Neural progenitor cell (in vitro differentiated cells): Measurements from ENCODE around the gene CD83. TPM values are rescaled to one million over a fixed set of nuclear protein-coding genes. Genes with fewer than 3 reads are reported as not detected.

ENCODE experiments used
- DNase-seq: peaks from one replicate; pipeline ENCODE4 v3.0.0-alpha.2; 2016; ENCODE audit warnings: low spot score
- H2AFZ ChIP-seq: fragments of 200-600 bp; sonication (generic); replicated peaks from 2 replicates; pipeline ENCODE4 v1.6.1; 2016; ENCODE audit warnings: antibody characterized with exemption
- H3F3A ChIP-seq: fragments of 200-600 bp; sonication (generic); 2 replicates; pipeline ENCODE4 v1.6.1; 2016; ENCODE audit warnings: antibody characterized with exemption, low read depth
- H3K27ac ChIP-seq: fragments of 200-600 bp; sonication (generic); 2 replicates; pipeline ENCODE4 v1.5.1; 2016; ENCODE audit warnings: mild to moderate bottlenecking
- H3K27me3 ChIP-seq: fragments of 200-600 bp; sonication (generic); 2 replicates; pipeline ENCODE4 v1.6.1; 2016; ENCODE audit warnings: mild to moderate bottlenecking, moderate library complexity
- H3K36me3 ChIP-seq: fragments of 200-600 bp; sonication (generic); 2 replicates; pipeline ENCODE4 v1.5.1; 2016
- H3K4me1 ChIP-seq: fragments of 200-600 bp; sonication (generic); 2 replicates; pipeline ENCODE4 v1.6.1; 2016; ENCODE audit warnings: mixed run types
- H3K4me2 ChIP-seq: fragments of 200-600 bp; sonication (generic); 2 replicates; pipeline ENCODE4 v1.6.1; 2016
- H3K4me3 ChIP-seq: fragments of 200-600 bp; sonication (generic); 2 replicates; pipeline ENCODE4 v1.5.1; 2016
- H3K79me2 ChIP-seq: fragments of 200-600 bp; sonication (generic); 2 replicates; pipeline ENCODE4 v1.6.1; 2016; ENCODE audit warnings: low read depth
- H3K9ac ChIP-seq: fragments of 200-600 bp; sonication (generic); 2 replicates; pipeline ENCODE4 v1.6.1; 2016
- H3K9me3 ChIP-seq: fragments of 200-600 bp; sonication (generic); 2 replicates; pipeline ENCODE4 v1.5.1; 2016; ENCODE audit warnings: low read depth
- H4K20me1 ChIP-seq: fragments of 200-600 bp; sonication (generic); 2 replicates; pipeline ENCODE4 v1.6.1; 2016; ENCODE audit warnings: low read depth
- H3K27ac Mint-ChIP-seq: 3 replicates; pipeline ENCODE4 v1.8.0; 2021; ENCODE audit warnings: mixed read lengths
- H3K27me3 Mint-ChIP-seq: 2 replicates; pipeline ENCODE4 v1.8.0; 2022; ENCODE audit warnings: low read depth, mild to moderate bottlenecking, inconsistent platforms, moderate library complexity, mixed read lengths; ENCODE audit not compliant: insufficient read depth
- H3K36me3 Mint-ChIP-seq: 3 replicates; pipeline ENCODE4 v1.8.0; 2021; ENCODE audit warnings: mixed read lengths
- H3K4me1 Mint-ChIP-seq: 3 replicates; pipeline ENCODE4 v1.8.0; 2021; ENCODE audit warnings: mixed read lengths
- H3K4me3 Mint-ChIP-seq: 3 replicates; pipeline ENCODE4 v1.8.0; 2021; ENCODE audit warnings: mild to moderate bottlenecking, moderate library complexity, mixed read lengths
- H3K9me3 Mint-ChIP-seq: 3 replicates; pipeline ENCODE4 v1.8.0; 2020; ENCODE audit warnings: mixed read lengths
- CTCF ChIP-seq: fragments of 200-600 bp; sonication (generic); IDR thresholded peaks from 2 replicates; pipeline ENCODE4 v1.5.1; 2017; ENCODE audit warnings: antibody characterized with exemption, mild to moderate bottlenecking
- EZH2 ChIP-seq: fragments of 200-600 bp; sonication (generic); IDR thresholded peaks from 2 replicates; pipeline ENCODE4 v1.6.1; 2017; ENCODE audit warnings: antibody characterized with exemption, mild to moderate bottlenecking, moderate library complexity
- EZH2phosphoT487 ChIP-seq: fragments of 200-600 bp; sonication (generic); IDR thresholded peaks from 2 replicates; pipeline ENCODE4 v1.6.1; 2017; ENCODE audit warnings: antibody characterized with exemption
- total RNA-seq: library from RNA; depleted of rRNA; stranded (reverse); fragments of >200 nt; gene quantifications from 2 replicates; pipeline ENCODE4 v1.2.3, GENCODE V29; 2015; ENCODE audit warnings: low replicate concordance

Gene CD83
- total RNA-seq, 1 donor from 2014 or later, result 0.80 TPM

- Histone ChIP-seq H3K36me3 (no peaks in the 10 kb centered on the region), H3F3A (no peaks in the 10 kb centered on the region), H3K9ac (no peak overlapping the region), H3K4me1 (peaks cover 7% of the 10 kb centered on the region), H3K4me3 (no peak overlapping the region), H3K27me3 (no peaks in the 10 kb centered on the region), H3K27ac (no peak overlapping the region), H3K79me2 (no peaks in the 10 kb centered on the region), H3K9me3 (no peaks in the 10 kb centered on the region), H4K20me1 (no peaks in the 10 kb centered on the region), H2AFZ (no peak overlapping the region), H3K4me2 (no peak overlapping the region)
- no peak overlapping the region for H3K27ac Mint-ChIP-seq
- DNase-seq, result no peak
- peaks cover 19% of the 10 kb centered on the region for H3K4me1 Mint-ChIP-seq
- H3K27me3 Mint-ChIP-seq, result peaks cover 6% of the 10 kb centered on the region
- H3K9me3 Mint-ChIP-seq, result no peaks in the 10 kb centered on the region
- TF ChIP-seq EZH2phosphoT487 (no peak), EZH2 (no peak), CTCF (no peak)
- peaks cover 3% of the 10 kb centered on the region for H3K36me3 Mint-ChIP-seq
- no peak overlapping the region for H3K4me3 Mint-ChIP-seq
These were observed 14.0 kb downstream of the CD83 start for GRCh38 chr6:14131579-14131978.

- TF ChIP-seq EZH2phosphoT487 (no peak), CTCF (no peak), EZH2 (no peak)
- no peak for DNase-seq
- Mint-ChIP-seq H3K4me3 (no peak overlapping the region), H3K4me1 (peaks cover 19% of the 10 kb centered on the region), H3K9me3 (no peaks in the 10 kb centered on the region), H3K36me3 (peaks cover 3% of the 10 kb centered on the region), H3K27me3 (peaks cover 6% of the 10 kb centered on the region), H3K27ac (no peak overlapping the region)
- Histone ChIP-seq H3K36me3 (no peaks in the 10 kb centered on the region), H3K27me3 (no peaks in the 10 kb centered on the region), H4K20me1 (no peaks in the 10 kb centered on the region), H3K4me2 (no peak overlapping the region), H2AFZ (no peak overlapping the region), H3K79me2 (no peaks in the 10 kb centered on the region), H3K27ac (no peak overlapping the region), H3K9me3 (no peaks in the 10 kb centered on the region), H3K4me3 (no peak overlapping the region), H3K4me1 (peaks cover 7% of the 10 kb centered on the region), H3K9ac (no peak overlapping the region), H3F3A (no peaks in the 10 kb centered on the region)
These were observed 14.8 kb downstream of the CD83 start for GRCh38 chr6:14132244-14132920.

- no peaks in the 10 kb centered on the region for H4K20me1 ChIP-seq
- no peak for DNase-seq
- no peak overlapping the region for H3K9ac ChIP-seq
- H3K36me3 Mint-ChIP-seq, result peaks cover 3% of the 10 kb centered on the region
- H2AFZ ChIP-seq, result no peak overlapping the region
- H3K4me1 ChIP-seq, result peaks cover 7% of the 10 kb centered on the region
- no peak for TF ChIP-seq EZH2phosphoT487
- no peak for TF ChIP-seq CTCF
- TF ChIP-seq EZH2, result no peak
- no peak overlapping the region for H3K27ac ChIP-seq
- H3K27me3 ChIP-seq, result no peaks in the 10 kb centered on the region
- no peaks in the 10 kb centered on the region for H3K9me3 Mint-ChIP-seq
- H3K27me3 Mint-ChIP-seq, result peaks cover 6% of the 10 kb centered on the region
- H3K4me3 ChIP-seq, result no peak overlapping the region
- H3K36me3 ChIP-seq, result no peaks in the 10 kb centered on the region
- H3K9me3 ChIP-seq, result no peaks in the 10 kb centered on the region
- H3K27ac Mint-ChIP-seq, result no peak overlapping the region
- no peak overlapping the region for H3K4me3 Mint-ChIP-seq
- no peaks in the 10 kb centered on the region for H3F3A ChIP-seq
- no peaks in the 10 kb centered on the region for H3K79me2 ChIP-seq
- H3K4me2 ChIP-seq, result no peak overlapping the region
- peaks cover 19% of the 10 kb centered on the region for H3K4me1 Mint-ChIP-seq
These were observed 15.3 kb downstream of the CD83 start for GRCh38 chr6:14132921-14133275.
